GM19351 (cell line): ENCODE measurements around the gene SSBP1.
"Not testable (repeated sequence)": the region's sequence is repeated elsewhere in the genome, so short reads cannot be mapped to it uniquely, and the experiment has no call there.

Source experiments
- ATAC-seq: cut with Tn5 transposase; IDR thresholded peaks from one replicate; pipeline ENCODE4 v1.9.1; 2021; ENCODE audit warnings: mild to moderate bottlenecking, moderate library complexity; ENCODE audit not compliant: unreplicated experiment

The SSBP1 gene

DNA sequence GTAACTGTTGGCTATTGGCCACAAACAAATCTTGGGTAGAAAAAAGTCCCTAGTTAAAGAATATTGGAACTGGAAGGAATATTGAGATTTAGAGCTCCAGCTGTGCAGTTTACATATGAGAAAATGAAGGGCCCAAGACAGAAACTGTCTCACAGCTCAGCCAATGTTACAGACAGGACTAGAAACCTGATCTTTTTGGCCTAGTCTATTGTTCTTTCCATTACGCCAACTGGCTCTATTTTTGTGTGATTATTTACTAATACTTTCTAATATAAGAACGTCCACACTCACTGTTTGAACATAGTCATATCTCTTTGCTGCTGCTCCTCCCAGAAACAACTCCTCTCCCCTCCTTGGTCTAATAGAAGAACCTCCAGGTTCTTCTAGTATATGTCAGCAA lies 28.8 kb upstream of the SSBP1 start:
- ATAC-seq: no peak

DNA sequence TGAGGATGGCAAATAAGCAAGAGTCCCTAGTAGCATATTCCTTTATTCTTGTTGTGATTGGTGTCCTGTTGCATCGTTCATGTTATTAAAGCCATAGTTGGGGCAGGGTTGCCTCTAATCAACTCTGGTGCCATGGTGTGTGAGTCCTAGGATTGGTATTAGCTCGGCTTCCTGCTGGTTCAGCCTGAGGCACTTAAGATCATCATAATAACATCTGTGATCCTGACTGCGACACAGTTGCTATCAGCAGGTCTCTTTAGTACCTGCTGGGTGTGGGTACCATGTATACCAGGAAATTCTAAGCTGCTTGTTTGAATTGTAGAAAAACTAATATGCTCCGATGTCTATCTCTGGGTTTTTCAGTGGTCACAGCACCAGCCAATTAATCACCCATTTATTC lies 28.4 kb upstream of the SSBP1 start:
- no peak for ATAC-seq

DNA sequence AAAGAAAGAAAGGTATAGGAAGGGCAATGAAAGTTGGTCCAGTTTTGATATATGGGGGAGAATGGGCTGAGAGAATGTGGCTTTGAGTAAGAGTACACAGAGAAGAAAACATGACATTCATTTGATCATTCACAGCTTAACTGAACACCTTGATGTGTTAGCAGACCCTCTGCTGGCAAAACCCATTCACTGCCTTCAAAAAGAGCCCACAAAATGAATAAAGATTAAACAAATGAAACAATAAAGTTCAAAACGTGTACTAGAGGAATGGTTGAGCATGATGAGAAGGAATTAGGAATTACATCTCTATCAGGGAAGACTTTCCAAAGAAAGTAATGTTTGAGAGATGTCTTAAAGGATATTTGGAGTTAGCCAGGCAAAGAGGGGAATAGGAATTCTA lies 27.9 kb upstream of the SSBP1 start:
- ATAC-seq: no peak

DNA sequence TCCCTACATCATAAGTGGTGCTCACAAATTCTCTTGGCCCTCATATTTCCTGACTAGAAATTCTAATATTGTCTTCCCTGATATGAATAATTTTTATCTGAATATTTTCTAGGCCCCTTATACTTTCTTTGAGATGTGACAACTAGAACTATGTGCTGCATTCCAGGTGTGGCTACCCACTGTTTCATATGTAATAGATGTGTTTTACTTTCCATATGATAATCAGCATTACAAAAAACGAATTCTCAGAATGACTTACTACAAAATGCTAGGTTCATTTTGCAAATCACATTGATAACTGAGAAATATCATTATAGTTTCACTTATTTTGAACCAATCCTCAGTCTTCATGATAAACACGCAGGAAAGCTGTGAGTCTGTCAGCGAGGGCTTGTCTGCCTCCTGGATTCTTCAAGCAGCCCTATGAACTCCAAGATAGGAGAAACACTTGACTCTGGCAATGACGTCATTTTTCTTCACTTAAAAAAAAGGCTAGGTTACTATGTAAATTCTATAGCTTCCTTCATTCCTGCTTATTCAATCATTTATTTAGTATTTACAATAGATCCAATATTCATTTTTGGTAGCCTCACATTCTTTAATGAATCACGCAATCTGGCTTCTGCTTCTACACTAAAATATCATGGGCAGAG lies 25.4 kb upstream of the SSBP1 start:
- no peak for ATAC-seq

DNA sequence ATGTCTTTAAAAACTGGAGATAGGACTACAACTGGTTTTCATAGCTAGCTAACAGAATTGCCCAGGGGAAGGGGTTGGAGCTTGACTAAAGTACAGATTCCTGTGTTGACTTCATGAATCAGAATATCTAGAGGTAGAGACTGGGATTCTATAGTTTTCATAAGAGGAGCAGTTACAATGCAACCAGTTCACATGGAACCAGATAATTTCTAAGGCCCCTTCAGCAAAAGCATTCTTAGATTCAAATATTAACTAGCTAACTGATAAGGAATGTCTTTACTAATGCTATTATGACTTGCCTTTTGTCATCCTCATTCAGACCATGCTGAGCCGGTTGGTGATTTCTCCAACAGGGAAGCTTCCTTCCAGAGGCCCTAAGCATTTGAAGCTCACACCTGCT lies 24.3 kb upstream of the SSBP1 start:
- no peak for ATAC-seq

GRCh38 chr7:141714571-141714970 lies 23.6 kb upstream of the SSBP1 start:
- no peak for ATAC-seq

- ATAC-seq: no peak
These were observed 23.1 kb upstream of the SSBP1 start for GRCh38 chr7:141715018-141715417.

DNA sequence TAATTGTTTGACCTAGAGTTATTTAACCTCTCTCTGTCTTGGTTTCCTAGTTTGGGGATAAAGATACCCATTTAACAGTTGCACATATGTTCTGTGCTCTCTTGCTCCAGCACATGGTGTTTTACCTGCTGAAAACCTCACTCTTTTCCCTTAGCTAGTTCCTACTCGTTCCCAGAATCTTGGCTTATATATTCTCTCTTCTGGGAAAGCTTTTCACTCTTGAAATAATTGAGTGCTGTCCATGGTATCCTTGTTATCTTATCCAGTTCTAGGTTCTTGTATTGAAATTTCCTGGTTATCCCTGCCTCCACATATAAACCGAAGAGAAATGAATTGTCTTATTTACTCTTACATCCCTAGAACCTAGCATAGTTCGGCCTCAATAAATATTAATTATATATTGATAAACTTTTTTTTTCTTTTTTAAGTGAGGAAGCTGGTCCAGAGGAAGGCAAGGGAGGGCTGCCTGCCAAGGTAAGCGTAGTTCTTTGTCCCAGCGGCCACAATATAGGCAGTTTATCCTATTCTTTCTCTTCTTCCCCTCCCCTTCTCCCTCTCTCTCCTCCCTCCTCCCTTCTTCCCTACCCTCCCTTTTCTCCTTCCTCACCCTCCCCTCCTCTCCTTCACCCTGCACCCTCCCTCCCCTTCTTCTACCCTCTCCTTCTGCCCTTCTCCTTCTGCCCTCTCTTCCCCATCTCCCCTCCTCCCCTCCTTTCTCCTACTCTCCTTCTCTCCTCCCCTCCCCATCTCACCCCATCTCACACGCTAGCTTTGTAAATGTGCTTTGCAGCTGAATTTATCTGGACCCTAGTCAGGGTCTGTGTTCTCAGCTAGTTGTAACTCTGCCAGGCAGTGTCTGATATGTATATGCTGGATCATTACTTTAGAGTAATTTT lies 22.1 kb upstream of the SSBP1 start:
- ATAC-seq: no peak

GRCh38 chr7:141717450-141717849 lies 20.7 kb upstream of the SSBP1 start:
- no peak for ATAC-seq

GRCh38 chr7:141722529-141722928 lies 15.6 kb upstream of the SSBP1 start:
- no peak for ATAC-seq

GRCh38 chr7:141729020-141729419 lies 9.1 kb upstream of the SSBP1 start:
- ATAC-seq: peak; percentile 48

- ATAC-seq: no peak
These were observed 6.5 kb upstream of the SSBP1 start for GRCh38 chr7:141731476-141732149.

- no peak for ATAC-seq
These were observed 881 bp upstream of the SSBP1 start for GRCh38 chr7:141737118-141737835.

- ATAC-seq: no peak
These were observed 445 bp downstream of the SSBP1 start for GRCh38 chr7:141738592-141739013.

DNA sequence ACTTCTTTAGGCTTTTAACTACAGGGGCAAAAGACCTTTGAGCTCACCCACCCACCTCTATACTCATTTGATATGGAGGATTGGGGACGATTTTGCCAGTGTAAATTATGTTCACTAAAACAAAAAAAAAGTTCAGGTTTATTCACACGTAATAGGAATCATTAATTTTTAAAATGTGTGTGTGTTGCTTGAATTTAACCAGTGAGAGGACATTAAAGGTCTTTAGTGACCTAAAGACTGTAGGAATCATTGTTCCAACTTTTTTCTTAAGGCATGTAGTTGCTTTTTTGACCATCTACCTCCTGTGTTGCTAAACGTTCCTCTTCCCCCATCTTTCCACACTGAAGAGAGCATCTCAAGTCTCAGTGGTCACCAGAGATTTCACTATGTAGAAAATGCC lies 1.1 kb downstream of the SSBP1 start:
- no peak for ATAC-seq

DNA sequence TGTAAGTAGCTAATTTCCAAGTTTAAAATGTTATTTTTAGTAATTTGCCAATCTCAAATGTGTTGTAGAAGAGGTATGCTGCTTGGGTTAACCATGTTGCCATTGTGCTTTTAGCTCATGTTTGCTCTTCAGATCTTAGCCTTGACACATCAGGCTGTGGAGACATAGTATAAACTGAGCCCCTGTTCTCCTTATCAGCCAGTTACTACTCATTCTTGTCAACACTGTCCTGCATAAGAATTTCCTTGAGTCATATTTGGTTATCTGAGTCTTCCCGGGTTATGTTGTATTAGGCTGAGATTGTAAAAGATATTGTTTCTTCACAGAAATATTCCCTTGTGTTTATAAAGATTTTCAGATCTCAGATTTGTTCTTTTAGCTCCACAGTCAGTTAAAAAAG lies 4.1 kb downstream of the SSBP1 start:
- no peak for ATAC-seq

- ATAC-seq: no peak
These were observed 6.0 kb downstream of the SSBP1 start for GRCh38 chr7:141744131-141744530.

- no peak for ATAC-seq
These were observed 10.2 kb downstream of the SSBP1 start for GRCh38 chr7:141748396-141748795.

DNA sequence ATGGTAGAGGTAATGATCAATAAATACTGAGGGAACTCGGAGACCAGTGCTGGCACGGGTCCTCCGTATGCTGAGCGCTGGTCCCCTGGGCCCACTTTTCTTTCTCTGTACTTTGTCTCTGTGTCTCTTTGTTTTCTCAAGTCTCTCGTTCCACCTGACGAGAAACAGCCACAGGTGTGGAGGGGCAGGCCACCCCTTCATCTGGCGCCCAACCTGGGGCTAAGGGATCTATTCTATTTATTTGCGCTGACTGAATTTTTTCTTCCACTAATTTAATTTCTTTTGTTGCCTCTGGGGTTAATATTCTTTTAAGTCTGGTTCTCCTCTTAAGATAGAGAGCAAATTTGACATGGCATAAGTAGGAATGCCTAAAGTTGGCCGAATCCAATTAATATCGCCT lies 13.7 kb downstream of the SSBP1 start:
- not testable (repeated sequence) for ATAC-seq

DNA sequence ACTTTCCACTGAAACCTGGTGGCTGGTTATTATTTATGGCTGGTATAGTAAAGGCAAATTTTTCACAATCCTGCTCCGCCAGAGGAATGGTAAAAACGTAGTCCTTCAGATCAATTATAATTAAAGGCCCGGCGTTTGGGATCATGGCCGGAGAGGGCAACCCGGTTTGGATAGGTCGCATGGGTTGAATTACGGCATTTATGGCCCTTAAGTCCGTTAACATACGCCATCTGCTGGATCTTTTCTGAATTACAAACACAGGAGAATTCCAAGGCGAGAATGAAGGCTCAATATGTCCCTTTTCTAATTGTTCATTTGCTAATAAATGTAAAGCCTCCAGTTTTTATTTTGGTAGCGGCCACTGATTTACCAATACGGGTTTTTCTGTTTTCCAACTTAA lies 14.5 kb downstream of the SSBP1 start:
- ATAC-seq: no peak

DNA sequence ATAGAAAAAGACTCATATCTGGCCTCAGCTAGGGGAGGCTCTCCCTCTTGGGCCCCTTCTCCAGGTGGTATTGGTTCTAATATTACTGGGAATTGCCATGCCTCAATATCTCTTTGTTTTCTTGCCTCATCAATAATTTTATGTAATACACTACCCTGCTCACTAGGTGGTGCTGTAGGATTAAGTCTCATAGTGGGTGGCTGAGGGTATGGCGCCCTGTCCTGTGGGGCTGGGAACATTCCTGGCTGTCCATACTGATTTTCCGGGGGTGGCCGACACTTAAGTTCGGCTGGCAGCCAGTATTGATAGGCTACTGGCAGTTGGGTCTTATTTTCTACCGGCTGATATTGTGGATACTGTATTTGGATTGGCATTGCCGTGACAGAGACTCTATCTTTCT lies 16.8 kb downstream of the SSBP1 start:
- ATAC-seq: peak; percentile 76
